Duodenal mucosa (tissue), 2 donors: ENCODE results near the gene DHX15.

Experiments
- H3K27ac ChIP-seq: one replicate; pipeline ENCODE4 v1.7.0; 2013; ENCODE audit warnings: low read depth, low read length
- H3K27me3 ChIP-seq, 2 donors: one replicate each; pipeline ENCODE4 v1.7.0; 2013; ENCODE audit warnings: low read length in 2 of 2, control low read depth in 1 of 2; ENCODE audit not compliant: insufficient read depth in 2 of 2, control insufficient read depth in 1 of 2
- H3K36me3 ChIP-seq, 2 donors: one replicate each; pipeline ENCODE4 v1.7.0; 2013; ENCODE audit warnings: low read length in 2 of 2, control low read depth in 1 of 2; ENCODE audit not compliant: insufficient read depth in 2 of 2, control insufficient read depth in 1 of 2
- H3K4me1 ChIP-seq, 2 donors: one replicate each; pipeline ENCODE4 v1.7.0; 2013; ENCODE audit warnings: low read length in 2 of 2, control low read depth in 1 of 2; ENCODE audit not compliant: insufficient read depth in 2 of 2, control insufficient read depth in 1 of 2
- H3K4me3 ChIP-seq, 2 donors: one replicate each; pipeline ENCODE4 v1.7.0; 2013; ENCODE audit warnings: low read length in 2 of 2, low read depth in 1 of 2
- H3K9ac ChIP-seq, 2 donors: one replicate each; pipeline ENCODE4 v1.7.0; 2013; ENCODE audit warnings: low read length in 2 of 2, low read depth in 1 of 2
- H3K9me3 ChIP-seq, 2 donors: one replicate each; pipeline ENCODE4 v1.7.0; 2013; ENCODE audit warnings: low read length in 2 of 2, control low read depth in 1 of 2; ENCODE audit not compliant: control insufficient read depth in 1 of 2

Gene DHX15

GRCh38 chr4:24607334-24607733, 23.0 kb upstream of the DHX15 start:
- H3K9me3 ChIP-seq: no peaks in the 10 kb centered on the region
- no peaks in the 10 kb centered on the region for H3K36me3 ChIP-seq
- no peak overlapping the region for H3K4me3 ChIP-seq
- no peak overlapping the region for H3K9ac ChIP-seq
- H3K4me1 ChIP-seq: peaks cover 0 to 13% of the 10 kb centered on the region in 2 donors
- no peak overlapping the region for H3K27ac ChIP-seq
- no peaks in the 10 kb centered on the region for H3K27me3 ChIP-seq

GRCh38 chr4:24605216-24605615, 20.9 kb upstream of the DHX15 start:
- no peak overlapping the region for H3K27ac ChIP-seq
- peaks cover 0 to 13% of the 10 kb centered on the region in 2 donors for H3K4me1 ChIP-seq
- no peaks in the 10 kb centered on the region for H3K27me3 ChIP-seq
- H3K9ac ChIP-seq: no peak overlapping the region
- no peak overlapping the region for H3K4me3 ChIP-seq
- no peaks in the 10 kb centered on the region for H3K36me3 ChIP-seq
- H3K9me3 ChIP-seq: no peaks in the 10 kb centered on the region

GRCh38 chr4:24604558-24605214, 20.3 kb upstream of the DHX15 start:
- H3K9me3 ChIP-seq: no peaks in the 10 kb centered on the region
- H3K36me3 ChIP-seq: no peaks in the 10 kb centered on the region
- no peak overlapping the region for H3K9ac ChIP-seq
- H3K4me1 ChIP-seq: peaks cover 0 to 13% of the 10 kb centered on the region in 2 donors
- H3K27ac ChIP-seq: no peak overlapping the region
- no peaks in the 10 kb centered on the region for H3K27me3 ChIP-seq
- no peak overlapping the region for H3K4me3 ChIP-seq

- Histone ChIP-seq H3K4me3 (no peak overlapping the region), H3K27ac (no peak overlapping the region), H3K27me3 (no peaks in the 10 kb centered on the region), H3K9me3 (no peaks in the 10 kb centered on the region), H3K9ac (no peak overlapping the region), H3K4me1 (peaks cover 0 to 13% of the 10 kb centered on the region in 2 donors), H3K36me3 (no peaks in the 10 kb centered on the region)
These were observed 19.0 kb upstream of the DHX15 start for GRCh38 chr4:24603343-24603742.

- Histone ChIP-seq H3K9ac (no peak overlapping the region), H3K27ac (no peak overlapping the region), H3K27me3 (no peaks in the 10 kb centered on the region), H3K36me3 (no peaks in the 10 kb centered on the region), H3K9me3 (no peaks in the 10 kb centered on the region), H3K4me1 (peaks cover 0 to 17% of the 10 kb centered on the region in 2 donors), H3K4me3 (no peak overlapping the region)
These were observed 16.8 kb upstream of the DHX15 start for GRCh38 chr4:24601121-24601520.

- Histone ChIP-seq H3K9me3 (no peaks in the 10 kb centered on the region), H3K36me3 (no peaks in the 10 kb centered on the region), H3K27me3 (no peaks in the 10 kb centered on the region), H3K4me3 (no peak overlapping the region), H3K4me1 (peaks cover 0 to 7% of the 10 kb centered on the region in 2 donors), H3K9ac (no peak overlapping the region), H3K27ac (no peak overlapping the region)
These were observed 14.9 kb upstream of the DHX15 start for GRCh38 chr4:24599275-24599674.

GRCh38 chr4:24598025-24598424, 13.7 kb upstream of the DHX15 start:
- no peaks in the 10 kb centered on the region for H3K9me3 ChIP-seq
- peaks cover 0 to 5% of the 10 kb centered on the region in 2 donors for H3K4me1 ChIP-seq
- H3K27me3 ChIP-seq: no peaks in the 10 kb centered on the region
- H3K36me3 ChIP-seq: no peaks in the 10 kb centered on the region
- no peak overlapping the region for H3K9ac ChIP-seq
- peak overlapping the region; percentile 54 for H3K27ac ChIP-seq
- H3K4me3 ChIP-seq: no peak overlapping the region

- Histone ChIP-seq H3K27ac (no peak overlapping the region), H3K36me3 (no peaks in the 10 kb centered on the region), H3K9me3 (no peaks in the 10 kb centered on the region), H3K27me3 (no peaks in the 10 kb centered on the region), H3K9ac (no peak overlapping the region), H3K4me3 (no peak overlapping the region), H3K4me1 (peaks cover 0 to 5% of the 10 kb centered on the region in 2 donors)
These were observed 11.3 kb upstream of the DHX15 start for GRCh38 chr4:24595659-24596058.

- Histone ChIP-seq H3K4me3 (no peak overlapping the region), H3K36me3 (no peaks in the 10 kb centered on the region), H3K9me3 (peaks cover 4 to 5% of the 10 kb centered on the region in 2 donors), H3K27ac (no peak overlapping the region), H3K27me3 (no peaks in the 10 kb centered on the region), H3K9ac (no peak overlapping the region), H3K4me1 (peaks cover 0 to 5% of the 10 kb centered on the region in 2 donors)
These were observed 10.5 kb upstream of the DHX15 start for GRCh38 chr4:24594887-24595286.

- no peaks in the 10 kb centered on the region for H3K4me1 ChIP-seq
- H3K27me3 ChIP-seq: no peaks in the 10 kb centered on the region
- H3K9me3 ChIP-seq: peaks cover 4 to 8% of the 10 kb centered on the region in 2 donors
- no peak overlapping the region for H3K9ac ChIP-seq
- no peaks in the 10 kb centered on the region for H3K36me3 ChIP-seq
- no peak overlapping the region for H3K4me3 ChIP-seq
- H3K27ac ChIP-seq: no peak overlapping the region
These were observed 5.1 kb upstream of the DHX15 start for GRCh38 chr4:24589448-24589847.
